Endothelial cell of hepatic sinusoid (primary cell): ENCODE results near the gene ETNK2.

ENCODE experiments used
- in situ Hi-C: cut with HindIII; loops from 2 replicates; pipeline ENCODE4 v1.10.0; 2017; ENCODE audit warnings: low sequenced_read_pairs

ETNK2 gene

DNA sequence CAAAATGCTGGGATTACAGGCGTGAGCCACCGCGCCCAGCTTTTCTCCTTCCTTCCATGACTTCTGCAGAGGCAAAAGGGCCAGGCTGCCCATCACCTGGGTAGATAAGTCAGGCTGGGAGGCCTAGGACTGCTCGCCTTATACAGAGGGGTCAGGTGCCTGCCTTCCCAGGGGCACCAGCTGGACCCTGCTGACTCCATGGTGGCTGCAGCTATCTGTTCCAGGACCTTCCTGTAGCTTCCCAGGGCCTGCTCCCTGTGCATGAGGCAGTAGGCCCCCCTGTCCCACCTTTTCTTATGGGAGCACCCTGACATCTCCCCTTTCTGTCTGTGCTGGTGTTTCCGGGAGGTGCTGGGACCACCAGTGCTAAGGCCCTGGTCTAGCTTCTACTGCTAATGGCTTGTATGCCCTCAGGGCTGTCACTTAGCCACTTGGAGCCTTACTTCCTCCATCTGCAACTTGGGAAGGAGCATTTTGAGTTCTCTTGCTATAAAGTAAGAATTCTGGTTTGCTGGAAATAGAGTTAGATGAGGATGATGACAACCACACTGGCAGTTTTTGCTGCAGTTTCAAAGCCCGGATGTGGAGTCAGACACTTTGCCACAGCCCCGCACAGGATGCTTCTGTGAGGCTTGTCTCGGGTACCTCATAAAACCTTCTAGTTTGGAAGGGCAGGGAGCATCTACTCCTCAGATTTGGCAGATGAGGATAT lies 64.5 kb downstream of the ETNK2 start:
- in situ Hi-C loops = no loop called here

DNA sequence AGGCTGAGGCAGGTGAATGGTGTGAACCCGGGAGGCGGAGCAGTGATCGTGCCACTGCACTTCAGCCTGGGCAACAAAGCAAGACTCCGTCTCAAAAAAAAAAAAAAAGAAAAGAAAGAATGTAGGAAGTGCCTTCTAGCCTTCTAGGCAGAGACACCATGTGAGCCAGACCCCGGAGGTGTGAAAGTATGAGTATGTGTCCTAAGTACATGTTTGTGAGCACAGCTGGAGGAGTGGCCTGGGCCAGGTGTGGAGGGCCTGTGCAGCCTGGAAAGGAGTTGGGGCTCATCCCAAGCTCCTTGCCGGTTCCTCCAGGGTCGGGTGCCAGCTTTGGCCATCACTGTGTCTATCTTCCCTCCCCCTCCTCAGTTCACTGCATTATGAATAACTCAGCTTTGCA lies 66.0 kb downstream of the ETNK2 start:
- in situ Hi-C loops = no loop called here

DNA sequence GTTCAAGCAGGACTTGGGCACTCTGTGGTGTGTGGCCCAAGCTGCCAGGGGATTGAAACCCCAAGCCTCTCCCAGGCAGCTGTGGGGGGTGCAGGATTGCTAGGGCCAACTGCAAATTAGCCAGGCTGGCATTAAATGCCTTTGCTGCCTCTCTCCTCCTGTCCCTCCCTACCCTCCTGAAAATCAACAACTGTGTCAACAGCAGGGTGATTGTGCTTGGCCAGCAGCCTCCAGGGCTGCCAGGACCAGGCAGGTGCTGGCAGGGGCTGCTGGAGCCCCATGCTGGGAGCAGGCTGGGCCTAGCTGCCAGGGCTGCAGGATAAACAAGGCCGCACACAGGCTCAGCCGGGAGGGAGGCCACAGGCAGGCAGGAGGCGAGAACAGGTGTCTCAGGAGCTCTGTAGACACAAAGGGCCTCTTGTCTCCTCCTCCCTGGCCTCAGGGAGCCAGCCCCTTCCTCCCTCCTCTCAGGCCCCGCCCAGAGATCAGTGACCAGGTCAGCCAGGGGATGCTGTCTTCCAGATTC lies 67.5 kb downstream of the ETNK2 start:
- in situ Hi-C loops = no loop called here

DNA sequence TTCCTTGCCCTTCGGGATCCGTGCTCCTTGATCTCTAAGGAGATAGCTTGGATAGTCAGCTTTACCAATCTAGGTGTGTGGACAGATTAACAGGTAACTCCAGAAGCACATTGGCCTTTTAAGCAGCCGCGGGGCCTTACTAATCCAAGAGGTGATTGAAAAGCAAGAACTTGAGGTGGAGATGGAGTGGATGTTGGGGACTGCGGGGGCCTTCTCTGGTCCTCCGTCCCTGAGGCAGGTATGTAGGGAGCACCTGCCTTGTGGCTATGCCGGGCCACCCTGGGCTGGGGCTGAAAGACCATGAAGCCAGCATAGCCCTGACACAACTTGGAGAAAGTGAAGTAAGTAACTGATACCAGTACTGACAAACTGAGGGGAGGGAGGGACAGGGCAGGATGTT lies 68.4 kb downstream of the ETNK2 start:
- in situ Hi-C loops = no loop called here

DNA sequence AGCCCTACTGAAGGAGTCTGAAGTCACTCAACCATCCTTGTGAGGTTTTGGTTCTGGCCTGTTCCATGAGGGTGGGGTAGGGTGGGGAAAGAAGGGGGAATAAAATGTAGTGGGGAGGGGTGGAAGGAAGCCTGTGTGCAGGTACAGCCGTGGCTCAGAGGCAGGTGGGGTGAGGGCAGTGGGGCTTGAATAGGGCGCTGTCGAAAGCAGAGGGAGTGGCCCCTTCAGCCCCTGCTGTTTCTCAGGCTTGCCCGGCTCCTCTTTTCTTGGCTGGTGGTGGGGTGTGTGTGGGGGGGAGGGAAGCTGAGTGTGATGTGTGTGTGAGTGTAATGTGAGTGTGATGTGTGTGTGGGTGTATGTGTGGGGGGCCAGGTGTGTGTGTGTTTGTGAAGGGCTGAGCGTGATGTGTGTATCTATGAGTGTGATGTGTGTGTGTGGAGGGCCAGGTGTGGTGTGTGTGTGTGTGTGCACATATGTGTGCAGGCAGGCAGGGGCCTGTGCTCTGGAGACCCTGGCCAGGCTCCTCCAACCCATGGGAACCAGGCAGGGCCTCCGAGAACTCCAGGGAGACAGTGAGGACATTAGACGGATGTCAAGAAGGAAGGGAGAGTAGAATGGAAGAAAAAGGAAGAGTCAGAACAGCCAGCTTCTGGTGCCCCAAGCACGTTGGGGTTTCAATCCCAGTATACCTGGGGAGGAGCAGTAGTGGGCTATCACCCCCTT lies 69.9 kb downstream of the ETNK2 start:
- in situ Hi-C loops = no loop called here

DNA sequence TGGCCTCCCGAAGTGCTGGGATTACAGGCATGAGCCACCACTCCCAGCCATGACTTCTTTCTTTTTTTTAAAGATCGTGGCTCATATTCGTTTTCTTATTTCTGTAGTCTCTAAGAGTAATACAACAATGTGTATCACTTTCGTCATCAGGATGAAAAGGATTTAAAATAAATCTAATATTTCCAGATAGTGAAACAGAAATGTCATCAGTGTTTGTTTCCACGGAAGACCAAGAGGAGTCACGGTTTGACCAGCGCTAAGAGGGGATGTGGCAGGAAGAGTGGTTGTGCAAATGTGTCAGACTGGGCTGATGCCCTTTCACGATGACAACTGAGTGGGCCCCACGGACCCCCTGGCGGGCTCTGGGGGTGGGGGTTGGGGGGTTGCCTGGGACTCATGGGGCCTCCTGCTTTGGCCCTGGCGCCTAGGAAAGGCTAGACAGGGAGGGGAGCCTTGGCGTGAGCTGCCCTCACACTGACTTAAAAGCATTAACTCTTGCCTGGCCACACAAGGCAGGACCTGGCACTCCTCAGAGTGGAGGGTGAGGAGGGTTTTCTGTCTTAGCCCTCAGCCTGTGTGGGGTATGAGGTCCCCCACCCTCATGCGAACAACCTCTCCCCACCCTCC lies 70.6 kb downstream of the ETNK2 start:
- in situ Hi-C loops = no loop called here
